D721Med (cell line): Measurements from ENCODE around the gene NRXN3.

ENCODE experiments used
- DNase-seq: peaks from one replicate; pipeline ENCODE4 v3.0.0; 2011; ENCODE audit warnings: low spot score; ENCODE audit not compliant: insufficient read length
- FAIRE-seq: peaks from 2 replicates; lab custom pipeline; 2011; peaks lifted over from hg19 to GRCh38; lab: Jason Lieb, UNC
- TF ChIP-seq, protein P1 (sequence below): IDR thresholded peaks from 2 replicates; pipeline ENCODE4 v1.5.1; 2012; ENCODE audit warnings: mild to moderate bottlenecking, control low read depth; ENCODE audit not compliant: insufficient read depth; ENCODE audit errors: missing control alignments

The NRXN3 gene

GRCh38 chr14:78152201-78153063 lies 17.7 kb upstream of the NRXN3 start:
- no peak for DNase-seq
- no peak for FAIRE-seq
- TF ChIP-seq, protein P1, sequence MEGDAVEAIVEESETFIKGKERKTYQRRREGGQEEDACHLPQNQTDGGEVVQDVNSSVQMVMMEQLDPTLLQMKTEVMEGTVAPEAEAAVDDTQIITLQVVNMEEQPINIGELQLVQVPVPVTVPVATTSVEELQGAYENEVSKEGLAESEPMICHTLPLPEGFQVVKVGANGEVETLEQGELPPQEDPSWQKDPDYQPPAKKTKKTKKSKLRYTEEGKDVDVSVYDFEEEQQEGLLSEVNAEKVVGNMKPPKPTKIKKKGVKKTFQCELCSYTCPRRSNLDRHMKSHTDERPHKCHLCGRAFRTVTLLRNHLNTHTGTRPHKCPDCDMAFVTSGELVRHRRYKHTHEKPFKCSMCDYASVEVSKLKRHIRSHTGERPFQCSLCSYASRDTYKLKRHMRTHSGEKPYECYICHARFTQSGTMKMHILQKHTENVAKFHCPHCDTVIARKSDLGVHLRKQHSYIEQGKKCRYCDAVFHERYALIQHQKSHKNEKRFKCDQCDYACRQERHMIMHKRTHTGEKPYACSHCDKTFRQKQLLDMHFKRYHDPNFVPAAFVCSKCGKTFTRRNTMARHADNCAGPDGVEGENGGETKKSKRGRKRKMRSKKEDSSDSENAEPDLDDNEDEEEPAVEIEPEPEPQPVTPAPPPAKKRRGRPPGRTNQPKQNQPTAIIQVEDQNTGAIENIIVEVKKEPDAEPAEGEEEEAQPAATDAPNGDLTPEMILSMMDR, result no peak

DNA sequence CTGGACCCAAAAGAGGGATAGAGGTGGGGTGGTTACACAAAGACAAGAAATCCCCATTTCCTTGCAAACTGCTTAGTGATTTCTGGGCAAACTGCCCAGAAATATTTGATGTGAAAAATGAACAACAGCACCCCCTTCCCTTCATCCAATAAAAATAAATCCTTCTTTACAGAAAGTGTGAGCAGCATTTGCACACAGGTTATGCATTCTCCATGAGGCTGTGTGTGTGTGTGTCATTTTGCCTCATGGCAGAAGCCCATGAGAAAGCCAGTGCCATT lies 17.2 kb upstream of the NRXN3 start:
- TF ChIP-seq, protein P1, result no peak
- no peak for FAIRE-seq
- no peak for DNase-seq

DNA sequence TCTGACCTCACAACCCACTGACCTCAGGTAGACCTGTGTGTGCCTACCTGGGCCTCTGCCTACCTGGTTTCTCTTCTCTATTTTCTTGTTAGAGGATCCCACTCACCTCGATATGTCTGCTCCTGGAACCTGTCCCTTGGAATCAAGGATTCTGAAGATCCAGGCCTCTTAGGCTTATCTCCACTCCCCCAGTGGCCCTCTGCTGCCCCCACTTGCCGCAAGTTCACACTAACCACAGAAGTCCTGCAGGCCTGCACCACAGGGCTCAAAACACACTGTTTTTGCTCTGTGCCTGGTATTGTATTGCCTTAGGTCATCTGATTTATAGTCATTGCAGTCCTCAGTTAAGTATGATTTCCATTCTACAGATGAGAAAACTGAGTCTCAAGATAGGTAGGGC lies 15.3 kb upstream of the NRXN3 start:
- DNase-seq, result no peak

GRCh38 chr14:78156196-78156595 lies 14.0 kb upstream of the NRXN3 start:
- TF ChIP-seq, protein P1, result no peak
- DNase-seq (no peak), FAIRE-seq (no peak)

More for the DNA sequence above, 15.3 kb upstream of the NRXN3 start:
- no peak for FAIRE-seq
- TF ChIP-seq, protein P1, result no peak

DNA sequence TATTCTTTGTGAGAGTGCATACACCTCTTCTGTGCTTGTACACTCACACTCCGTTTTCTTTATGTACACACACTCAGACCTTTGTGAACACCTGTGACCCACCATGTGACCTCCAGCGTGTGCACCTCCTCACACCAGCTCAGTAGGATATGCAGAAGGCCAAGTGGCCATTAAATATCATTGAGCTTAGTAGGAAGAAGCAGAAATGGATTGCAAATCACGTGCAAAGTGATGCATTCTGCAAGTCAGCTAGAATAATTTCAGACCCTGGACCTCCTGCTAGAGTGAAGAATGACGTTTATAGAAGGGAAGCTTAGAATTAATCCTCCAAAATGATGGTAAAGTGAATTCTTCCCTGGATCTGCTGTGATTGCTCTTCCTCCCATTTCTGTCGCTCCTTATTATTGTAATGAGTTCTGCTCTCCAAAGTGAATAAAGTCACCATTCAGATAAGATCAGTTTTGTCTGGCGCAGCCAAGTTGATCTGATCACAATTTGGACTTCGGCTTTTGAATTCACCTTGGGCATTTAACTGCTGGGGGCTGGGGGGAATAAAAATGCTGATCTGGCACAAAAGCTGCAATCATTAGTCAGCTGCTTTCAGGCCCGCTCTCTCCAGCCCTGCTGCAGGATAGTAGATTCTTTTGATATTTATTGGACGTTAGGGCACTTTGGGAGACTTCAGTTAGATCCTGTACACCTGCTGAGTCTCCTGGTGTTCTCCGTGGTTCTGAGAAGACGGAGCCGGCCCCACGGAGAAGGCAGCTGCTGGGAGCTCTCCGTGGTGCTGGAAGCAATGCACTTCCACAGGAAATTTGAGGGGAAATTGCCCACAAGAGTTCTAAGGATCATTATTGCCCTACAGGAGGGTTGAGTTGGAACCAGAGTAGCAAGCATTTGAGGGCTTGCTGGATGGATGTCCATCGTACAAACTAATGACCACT lies 12.4 kb upstream of the NRXN3 start:
- FAIRE-seq (no peak), DNase-seq (no peak)
- TF ChIP-seq, protein P1, result no peak

- TF ChIP-seq, protein P1, result no peak
- no peak for DNase-seq
- no peak for FAIRE-seq
These were observed 8.0 kb upstream of the NRXN3 start for GRCh38 chr14:78162202-78162601.
